GM12865 (cell line): ENCODE data around the gene CELF4.

Experiments
- DNase-seq: peaks from one replicate; pipeline ENCODE4 v3.0.0; 2010; ENCODE audit warnings: low read depth
- H3K4me3 ChIP-seq: 2 replicates; pipeline ENCODE4 v1.5.1; 2011; ENCODE audit warnings: mild to moderate bottlenecking, low read depth, low read length, control low read depth
- CTCF ChIP-seq: IDR thresholded peaks from 2 replicates; pipeline ENCODE4 v1.5.1; 2011; ENCODE audit warnings: low read length, control low read depth, low read depth, inconsistent platforms; ENCODE audit not compliant: insufficient read depth; ENCODE audit errors: missing control alignments

CELF4 gene

GRCh38 chr18:37343542-37343851 is 222.1 kb downstream of the CELF4 start:
- no peak for TF ChIP-seq CTCF
- no peak for DNase-seq
- no peak overlapping the region for H3K4me3 ChIP-seq

DNA sequence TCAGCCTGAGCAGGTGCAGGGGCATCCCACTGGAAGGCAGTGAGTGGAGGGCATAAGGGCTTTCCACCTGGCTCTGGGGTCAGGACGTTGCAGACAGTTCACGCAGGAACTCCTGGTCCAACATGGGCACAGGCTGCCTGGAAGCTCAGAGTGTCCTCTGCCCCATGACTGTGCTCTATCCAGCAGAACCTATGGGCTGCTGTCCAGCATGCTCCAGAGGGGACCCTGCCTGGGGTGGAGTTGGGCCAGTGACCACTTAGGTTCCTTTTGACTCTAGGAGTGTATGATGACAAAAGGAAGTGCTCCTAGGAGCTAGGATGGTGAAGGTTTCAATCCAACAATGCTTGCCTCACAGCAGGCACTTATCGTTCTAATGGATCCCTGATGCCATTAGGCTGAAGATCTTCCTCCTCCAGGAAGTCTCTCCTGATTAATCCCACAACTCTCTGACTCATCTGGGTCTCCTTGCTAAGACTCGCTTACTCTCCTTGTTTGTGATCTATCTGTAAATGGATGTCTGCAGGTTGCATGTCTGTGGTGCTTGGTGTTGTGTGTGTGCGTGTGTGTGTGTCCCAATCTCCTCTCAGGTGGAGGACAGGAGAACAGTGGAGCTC is 224.0 kb downstream of the CELF4 start:
- no peak for DNase-seq
- no peak for TF ChIP-seq CTCF
- H3K4me3 ChIP-seq: no peak overlapping the region

DNA sequence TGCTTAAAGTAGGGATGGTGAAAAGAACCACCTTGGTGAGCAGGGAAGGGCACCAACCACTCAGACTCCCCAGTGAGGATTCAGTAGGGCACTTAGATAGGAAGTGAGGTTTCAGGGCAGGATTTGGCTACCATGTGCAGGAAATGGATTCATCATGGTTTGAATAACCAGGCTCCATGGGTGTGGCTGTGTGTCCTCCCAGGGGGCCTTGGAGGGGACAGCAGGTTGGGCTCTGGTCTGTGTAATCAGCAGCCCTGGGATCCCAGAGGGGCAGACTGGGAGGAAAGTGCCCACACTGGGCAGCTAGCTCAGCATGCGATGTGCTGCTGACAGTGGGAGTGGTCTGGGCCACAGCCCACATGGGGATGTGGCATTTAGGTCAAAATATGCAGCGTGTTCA is 224.6 kb downstream of the CELF4 start:
- H3K4me3 ChIP-seq: no peak overlapping the region
- no peak for DNase-seq
- no peak for TF ChIP-seq CTCF

GRCh38 chr18:37339701-37340215 is 225.8 kb downstream of the CELF4 start:
- TF ChIP-seq CTCF: no peak
- DNase-seq: no peak

DNA sequence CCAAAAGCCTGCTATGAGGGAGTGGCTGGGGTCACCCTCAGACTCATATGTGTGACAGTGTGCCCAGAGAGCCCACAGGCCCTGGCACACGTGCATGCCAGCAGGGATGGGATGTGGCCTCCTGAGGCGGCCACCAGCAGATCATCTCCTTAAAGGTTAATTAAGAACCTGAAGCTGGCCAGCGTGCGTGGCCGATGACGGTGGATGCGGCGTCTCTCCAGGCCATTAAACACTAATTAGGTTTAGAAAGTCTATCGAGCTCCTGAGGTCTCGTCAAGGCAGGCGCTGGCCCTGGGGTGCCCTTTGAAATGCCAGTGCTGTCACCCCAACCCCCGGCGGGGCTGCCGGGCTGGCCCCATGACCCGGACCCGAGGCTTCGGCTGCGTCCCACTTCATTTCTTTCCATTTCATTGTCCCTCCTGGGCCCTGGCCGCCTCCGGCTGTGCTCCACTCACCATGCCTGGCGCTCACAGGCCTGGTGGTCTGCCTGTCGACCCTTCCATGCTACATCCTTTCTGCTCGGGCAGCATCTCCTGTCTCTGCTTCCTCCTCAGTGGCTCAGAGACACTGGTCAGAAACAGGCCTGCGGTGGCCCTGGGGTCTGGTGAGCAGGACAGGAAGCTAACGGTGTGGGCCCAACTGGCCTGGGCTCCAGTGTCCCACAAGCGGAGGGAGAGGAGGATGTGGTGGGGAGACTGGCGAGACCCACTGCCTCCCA is 228.9 kb downstream of the CELF4 start:
- H3K4me3 ChIP-seq: no peak overlapping the region
- no peak for DNase-seq
- TF ChIP-seq CTCF: no peak

More at GRCh38 chr18:37339701-37340215, 225.8 kb downstream of the CELF4 start:
- no peak overlapping the region for H3K4me3 ChIP-seq

- H3K4me3 ChIP-seq: no peak overlapping the region
Measured at GRCh38 chr18:37335409-37335736, 230.2 kb downstream of the CELF4 start.

More at GRCh38 chr18:37335409-37335736, 230.2 kb downstream of the CELF4 start:
- DNase-seq: no peak
- TF ChIP-seq CTCF: no peak
